Measurements from ENCODE around the gene ITGB8. TPM values are rescaled to one million over a fixed set of nuclear protein-coding genes. Genes with fewer than 3 reads are reported as not detected.

Gene ITGB8
- total and polyA plus RNA-seq, 2 of the 4 experiments (the other 2 are of a cell fraction) = 2.6 to 10.2 TPM

DNA sequence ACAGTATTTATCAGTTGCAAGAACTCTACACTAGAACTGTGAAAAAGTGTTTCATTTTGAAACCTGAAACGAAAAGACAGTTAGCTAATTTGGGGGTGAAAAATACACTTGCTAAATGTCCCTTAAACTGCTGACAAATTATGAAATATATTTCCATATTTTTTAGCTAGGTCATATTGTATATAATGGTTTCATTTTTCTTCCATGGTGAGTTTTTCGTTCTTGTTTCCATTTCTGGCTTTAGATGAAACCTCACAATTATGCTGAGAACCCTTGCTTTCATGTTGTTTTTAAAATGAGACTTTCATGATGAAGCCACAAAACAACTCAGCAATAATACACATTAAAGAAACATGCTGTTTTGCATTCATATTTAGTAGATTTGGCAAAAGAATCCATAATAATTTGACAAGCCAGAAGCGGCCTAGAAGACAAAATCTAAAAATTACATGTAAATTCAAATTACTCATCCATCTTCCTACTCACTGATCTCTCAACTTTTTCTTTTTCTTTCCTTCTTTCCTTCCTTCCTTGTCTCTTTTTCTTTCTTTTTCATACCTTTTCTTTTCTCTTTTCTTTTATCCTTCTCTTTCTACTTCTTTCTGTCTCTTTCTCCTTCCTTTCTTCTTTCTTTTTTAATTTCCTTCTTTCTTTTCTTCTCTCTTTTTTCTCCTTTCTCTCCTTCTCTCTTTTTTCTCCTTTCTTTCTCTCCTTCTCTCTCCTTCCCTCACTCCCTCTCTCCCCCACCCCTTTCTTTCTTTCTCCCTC lies 46.5 kb upstream of the ITGB8 start:
- Histone ChIP-seq H3K9me1 (ENCODE audit: insufficient read depth, low read length) (no peaks in the 10 kb centered on the region), H3K79me1 (ENCODE audit: low read depth in 1 of 2, low read length in 2 of 2) (no peaks in the 10 kb centered on the region), H3K36me3 (ENCODE audit: control insufficient read depth, insufficient read depth, low read length) (no peaks in the 10 kb centered on the region), H2BK15ac (ENCODE audit: low read depth, low read length) (no peak overlapping the region), H3K9me3 (ENCODE audit: control insufficient read depth, insufficient read depth, low read length) (no peaks in the 10 kb centered on the region), H3K27ac (ENCODE audit: insufficient read depth, low read length) (no peak overlapping the region), H3K9ac (ENCODE audit: low read depth, low read length) (no peak overlapping the region), H4K8ac (ENCODE audit: low read depth in 2 of 2, low read length in 2 of 2) (no peak overlapping the region), H3K18ac (ENCODE audit: low read depth, low read length) (no peak overlapping the region), H3K4me2 (ENCODE audit: low read depth, low read length) (no peak overlapping the region), H3K4me1 (ENCODE audit: control insufficient read depth, insufficient read depth, low read length) (no peaks in the 10 kb centered on the region), H2BK120ac (ENCODE audit: low read depth, low read length) (no peak overlapping the region), H2BK5ac (ENCODE audit: low read depth, low read length, poor library complexity, severe bottlenecking) (no peak overlapping the region), H4K20me1 (ENCODE audit: insufficient read depth, low read length) (no peaks in the 10 kb centered on the region), H3K4ac (ENCODE audit: low read depth, low read length) (no peak overlapping the region), H2AFZ (replicated peaks; ENCODE audit: low read length, poor library complexity) (no peak overlapping the region), H3K56ac (ENCODE audit: extremely low read depth, insufficient read depth, low read length) (no peak overlapping the region), H3K4me3 (ENCODE audit: insufficient read depth, low read depth, low read length) (no peak overlapping the region), H3K27me3 (ENCODE audit: control insufficient read depth, insufficient read depth, low read length) (no peaks in the 10 kb centered on the region), H4K91ac (ENCODE audit: insufficient read depth, low read depth, low read length) (no peak overlapping the region), H4K5ac (ENCODE audit: low read depth, low read length) (no peak overlapping the region), H2BK20ac (ENCODE audit: low read depth, low read length) (no peak overlapping the region), H3K14ac (replicated peaks; ENCODE audit: low read depth, low read length) (no peak overlapping the region), H2AK9ac (replicated peaks; ENCODE audit: low read depth, low read length, poor library complexity) (no peak overlapping the region), H3K23ac (ENCODE audit: low read depth, low read length) (no peak overlapping the region), H2AK5ac (ENCODE audit: low read depth, low read length) (no peak overlapping the region)
- dilution Hi-C loops (cut with HindIII; ENCODE audit: low sequenced_read_pairs, unreplicated experiment) (no loop called here), intact Hi-C loops (cut with micrococcal nuclease) (no loop called here), in situ Hi-C loops (cut with MboI; ENCODE audit: low sequenced_read_pairs) (no loop called here)
- ATAC-seq (ENCODE audit: low read depth) (no peak), DNase-seq (no peak)
- WGBS, 2 experiments (ENCODE audit: extremely low coverage in 2 of 2, insufficient read length in 1 of 2) = no CpG with 5 or more reads among the region's 3 CpGs
- CTCF ChIA-PET = no interaction called here
- no peak for TF ChIP-seq BHLHE40 (IDR thresholded peaks at IDR 0.05; ENCODE audit: low read depth, low read length)
- TF ChIP-seq MAFK (IDR thresholded peaks at IDR 0.05; ENCODE audit: low read depth, low read length) = no peak
- TF ChIP-seq RCOR1 (IDR thresholded peaks at IDR 0.05; ENCODE audit: insufficient replicate concordance, low read length) = no peak
- no peak for TF ChIP-seq CEBPB (IDR thresholded peaks at IDR 0.05; ENCODE audit: low read depth, low read length)
- TF ChIP-seq, protein P1, sequence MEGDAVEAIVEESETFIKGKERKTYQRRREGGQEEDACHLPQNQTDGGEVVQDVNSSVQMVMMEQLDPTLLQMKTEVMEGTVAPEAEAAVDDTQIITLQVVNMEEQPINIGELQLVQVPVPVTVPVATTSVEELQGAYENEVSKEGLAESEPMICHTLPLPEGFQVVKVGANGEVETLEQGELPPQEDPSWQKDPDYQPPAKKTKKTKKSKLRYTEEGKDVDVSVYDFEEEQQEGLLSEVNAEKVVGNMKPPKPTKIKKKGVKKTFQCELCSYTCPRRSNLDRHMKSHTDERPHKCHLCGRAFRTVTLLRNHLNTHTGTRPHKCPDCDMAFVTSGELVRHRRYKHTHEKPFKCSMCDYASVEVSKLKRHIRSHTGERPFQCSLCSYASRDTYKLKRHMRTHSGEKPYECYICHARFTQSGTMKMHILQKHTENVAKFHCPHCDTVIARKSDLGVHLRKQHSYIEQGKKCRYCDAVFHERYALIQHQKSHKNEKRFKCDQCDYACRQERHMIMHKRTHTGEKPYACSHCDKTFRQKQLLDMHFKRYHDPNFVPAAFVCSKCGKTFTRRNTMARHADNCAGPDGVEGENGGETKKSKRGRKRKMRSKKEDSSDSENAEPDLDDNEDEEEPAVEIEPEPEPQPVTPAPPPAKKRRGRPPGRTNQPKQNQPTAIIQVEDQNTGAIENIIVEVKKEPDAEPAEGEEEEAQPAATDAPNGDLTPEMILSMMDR (conservative IDR thresholded peaks at IDR 0.05; ENCODE audit: low read depth, low read length) = no peak
- TF ChIP-seq CHD1 (IDR thresholded peaks at IDR 0.05; ENCODE audit: low read depth, low read length) = no peak
- TF ChIP-seq FOS (IDR thresholded peaks at IDR 0.05; ENCODE audit: low read depth, low read length) = no peak
- no peak for TF ChIP-seq POLR2A (IDR thresholded peaks at IDR 0.05; ENCODE audit: low read depth, low read length)
- no peak for TF ChIP-seq RFX5 (IDR thresholded peaks at IDR 0.05; ENCODE audit: low read depth, low read length)
- TF ChIP-seq, protein P2, sequence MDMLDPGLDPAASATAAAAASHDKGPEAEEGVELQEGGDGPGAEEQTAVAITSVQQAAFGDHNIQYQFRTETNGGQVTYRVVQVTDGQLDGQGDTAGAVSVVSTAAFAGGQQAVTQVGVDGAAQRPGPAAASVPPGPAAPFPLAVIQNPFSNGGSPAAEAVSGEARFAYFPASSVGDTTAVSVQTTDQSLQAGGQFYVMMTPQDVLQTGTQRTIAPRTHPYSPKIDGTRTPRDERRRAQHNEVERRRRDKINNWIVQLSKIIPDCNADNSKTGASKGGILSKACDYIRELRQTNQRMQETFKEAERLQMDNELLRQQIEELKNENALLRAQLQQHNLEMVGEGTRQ (IDR thresholded peaks at IDR 0.05; ENCODE audit: low read depth, low read length) = no peak
- TF ChIP-seq SMC3 (IDR thresholded peaks at IDR 0.05; ENCODE audit: low read depth, low read length) = no peak
- TF ChIP-seq, protein P3, sequence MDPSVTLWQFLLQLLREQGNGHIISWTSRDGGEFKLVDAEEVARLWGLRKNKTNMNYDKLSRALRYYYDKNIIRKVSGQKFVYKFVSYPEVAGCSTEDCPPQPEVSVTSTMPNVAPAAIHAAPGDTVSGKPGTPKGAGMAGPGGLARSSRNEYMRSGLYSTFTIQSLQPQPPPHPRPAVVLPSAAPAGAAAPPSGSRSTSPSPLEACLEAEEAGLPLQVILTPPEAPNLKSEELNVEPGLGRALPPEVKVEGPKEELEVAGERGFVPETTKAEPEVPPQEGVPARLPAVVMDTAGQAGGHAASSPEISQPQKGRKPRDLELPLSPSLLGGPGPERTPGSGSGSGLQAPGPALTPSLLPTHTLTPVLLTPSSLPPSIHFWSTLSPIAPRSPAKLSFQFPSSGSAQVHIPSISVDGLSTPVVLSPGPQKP (IDR thresholded peaks at IDR 0.05; ENCODE audit: borderline replicate concordance, low read depth, low read length) = no peak
- no peak for TF ChIP-seq RAD21 (IDR thresholded peaks at IDR 0.05; ENCODE audit: low read length)
- no peak for TF ChIP-seq NFE2L2 (IDR thresholded peaks at IDR 0.05; ENCODE audit: low read depth, low read length)
- POLR2A ChIA-PET (ENCODE audit: unreplicated experiment) = no interaction called here
- BruUV-seq (replicated peaks) = no TSS peak

Data from IMR-90 (cell line).